IPS-18a (cell line): ENCODE measurements around the gene LCNL1.

Experiments
- H3K27ac ChIP-seq: one replicate; pipeline ENCODE4 v1.5.1; 2013; ENCODE audit warnings: low read length
- H3K27me3 ChIP-seq: one replicate; pipeline ENCODE4 v1.6.1; 2013; ENCODE audit warnings: mild to moderate bottlenecking, low read length; ENCODE audit not compliant: control insufficient read depth, insufficient read depth
- H3K36me3 ChIP-seq: one replicate; pipeline ENCODE4 v1.6.1; 2013; ENCODE audit warnings: low read depth, low read length; ENCODE audit not compliant: control insufficient read depth
- H3K4me1 ChIP-seq: one replicate; pipeline ENCODE4 v1.6.1; 2013; ENCODE audit warnings: low read depth, low read length; ENCODE audit not compliant: control insufficient read depth
- H3K4me3 ChIP-seq: one replicate; pipeline ENCODE4 v1.5.1; 2013; ENCODE audit warnings: low read length
- H3K9ac ChIP-seq: one replicate; pipeline ENCODE4 v1.6.1; 2013; ENCODE audit warnings: mild to moderate bottlenecking, low read length, moderate library complexity
- H3K9me3 ChIP-seq: one replicate; pipeline ENCODE4 v1.6.1; 2013; ENCODE audit warnings: low read depth, low read length; ENCODE audit not compliant: control insufficient read depth

LCNL1 gene

GRCh38 chr9:136942881-136943230 is 39.9 kb upstream of the LCNL1 start:
- H3K4me1 ChIP-seq = no peaks in the 10 kb centered on the region
- no peak overlapping the region for H3K9ac ChIP-seq

GRCh38 chr9:136943291-136944211 is 39.2 kb upstream of the LCNL1 start:
- Histone ChIP-seq H3K9ac (peak overlapping the region; percentile 42), H3K4me1 (no peaks in the 10 kb centered on the region), H3K9me3 (no peaks in the 10 kb centered on the region), H3K4me3 (peak overlapping the region; percentile 65), H3K27ac (no peak overlapping the region), H3K36me3 (peaks cover 16% of the 10 kb centered on the region), H3K27me3 (no peaks in the 10 kb centered on the region)

More at GRCh38 chr9:136942881-136943230, 39.9 kb upstream of the LCNL1 start:
- no peaks in the 10 kb centered on the region for H3K27me3 ChIP-seq
- no peak overlapping the region for H3K4me3 ChIP-seq
- peaks cover 16% of the 10 kb centered on the region for H3K36me3 ChIP-seq
- no peaks in the 10 kb centered on the region for H3K9me3 ChIP-seq
- no peak overlapping the region for H3K27ac ChIP-seq

GRCh38 chr9:136944212-136944518 is 38.6 kb upstream of the LCNL1 start:
- no peak overlapping the region for H3K27ac ChIP-seq
- H3K9ac ChIP-seq = peak overlapping the region; percentile 42
- H3K4me1 ChIP-seq = no peaks in the 10 kb centered on the region
- H3K27me3 ChIP-seq = no peaks in the 10 kb centered on the region
- H3K9me3 ChIP-seq = no peaks in the 10 kb centered on the region
- peak overlapping the region; percentile 65 for H3K4me3 ChIP-seq
- H3K36me3 ChIP-seq = peaks cover 14% of the 10 kb centered on the region

GRCh38 chr9:136944519-136945332 is 38.1 kb upstream of the LCNL1 start, which contains the start of the genes C8G and FBXW5:
Gene C8G, plus strand, starts transcription at chr9:136945243. Its CDS starts 78 bp downstream, at chr9:136945321.
Gene FBXW5, minus strand, starts transcription at chr9:136944738. Its CDS starts 655 bp downstream, at chr9:136944083.
- peak within 1 kb of the TSS; percentile 65 for H3K4me3 ChIP-seq
- H3K27ac ChIP-seq = no peak within 1 kb of the TSS
- H3K27me3 ChIP-seq = no peaks in the 10 kb centered on the region
- H3K9me3 ChIP-seq = no peaks in the 10 kb centered on the region
- peaks cover 14% of the 10 kb centered on the region for H3K36me3 ChIP-seq
- no peaks in the 10 kb centered on the region for H3K4me1 ChIP-seq
- H3K9ac ChIP-seq = peak within 1 kb of the TSS; percentile 42

GRCh38 chr9:136945333-136946227 is 37.2 kb upstream of the LCNL1 start:
- H3K9me3 ChIP-seq = no peaks in the 10 kb centered on the region
- no peak overlapping the region for H3K9ac ChIP-seq
- no peaks in the 10 kb centered on the region for H3K27me3 ChIP-seq
- H3K4me1 ChIP-seq = peaks cover 4% of the 10 kb centered on the region
- H3K27ac ChIP-seq = no peak overlapping the region
- peaks cover 8% of the 10 kb centered on the region for H3K36me3 ChIP-seq
- H3K4me3 ChIP-seq = no peak overlapping the region

GRCh38 chr9:136946228-136947027 is 36.4 kb upstream of the LCNL1 start:
- peaks cover 5% of the 10 kb centered on the region for H3K4me1 ChIP-seq
- no peak overlapping the region for H3K27ac ChIP-seq
- no peaks in the 10 kb centered on the region for H3K27me3 ChIP-seq
- peaks cover 4% of the 10 kb centered on the region for H3K36me3 ChIP-seq
- H3K4me3 ChIP-seq = no peak overlapping the region
- H3K9ac ChIP-seq = no peak overlapping the region
- H3K9me3 ChIP-seq = no peaks in the 10 kb centered on the region

- Histone ChIP-seq H3K9ac (no peak overlapping the region), H3K27ac (no peak overlapping the region), H3K36me3 (no peaks in the 10 kb centered on the region), H3K4me1 (peaks cover 5% of the 10 kb centered on the region), H3K27me3 (no peaks in the 10 kb centered on the region), H3K4me3 (no peak overlapping the region), H3K9me3 (no peaks in the 10 kb centered on the region)
Observed at GRCh38 chr9:136947028-136947891, 35.5 kb upstream of the LCNL1 start.

- peaks cover 5% of the 10 kb centered on the region for H3K4me1 ChIP-seq
- no peak overlapping the region for H3K4me3 ChIP-seq
- no peaks in the 10 kb centered on the region for H3K9me3 ChIP-seq
- no peaks in the 10 kb centered on the region for H3K27me3 ChIP-seq
- no peak overlapping the region for H3K27ac ChIP-seq
- H3K36me3 ChIP-seq = no peaks in the 10 kb centered on the region
- H3K9ac ChIP-seq = no peak overlapping the region
Observed at GRCh38 chr9:136947955-136948510, 34.8 kb upstream of the LCNL1 start.

GRCh38 chr9:136949239-136949816 is 33.5 kb upstream of the LCNL1 start:
- Histone ChIP-seq H3K4me1 (peaks cover 5% of the 10 kb centered on the region), H3K27ac (no peak overlapping the region), H3K9ac (peak overlapping the region; percentile 36), H3K36me3 (no peaks in the 10 kb centered on the region), H3K27me3 (no peaks in the 10 kb centered on the region), H3K9me3 (no peaks in the 10 kb centered on the region), H3K4me3 (peak overlapping the region; percentile 62)
